Right cardiac atrium (tissue), 5 donors: Measurements from ENCODE around the gene BAMBI. TPM values are rescaled to one million over a fixed set of nuclear protein-coding genes. Genes with fewer than 3 reads are reported as not detected.
A peak's percentile ranks its signal among the peaks of the same experiment; 100 is the strongest.

ENCODE experiments used
- ATAC-seq, 2 donors: fragments of 200-7000 bp; cut with Tn5 transposase; one replicate each; pipeline versions ENCODE4 v1.8.0 to v1.9.1; 2020; ENCODE audit warnings: moderate library complexity in 2 of 2, mild to moderate bottlenecking in 1 of 2
- DNase-seq, 3 donors: peaks; one replicate each; pipeline ENCODE4 v3.0.0-alpha.2; 2020
- H3K27ac ChIP-seq: one replicate; pipeline ENCODE4 v1.5.1; 2013; ENCODE audit warnings: mild to moderate bottlenecking, low read length, control low read depth, moderate library complexity
- H3K27me3 ChIP-seq: one replicate; pipeline ENCODE4 v1.6.1; 2013; ENCODE audit not compliant: control insufficient read depth, insufficient read depth
- H3K4me1 ChIP-seq: one replicate; pipeline ENCODE4 v1.6.1; 2013; ENCODE audit warnings: low read length; ENCODE audit not compliant: control insufficient read depth, insufficient read depth
- H3K4me3 ChIP-seq: one replicate; pipeline ENCODE4 v1.5.1; 2013; ENCODE audit warnings: low read length, control low read depth
- H3K9me3 ChIP-seq: one replicate; pipeline ENCODE4 v1.6.1; 2013; ENCODE audit warnings: low read length; ENCODE audit not compliant: control insufficient read depth
- WGBS: extraction: QIAGEN DNeasy Blood & Tissue Kit; methylation state at CpG from one replicate; pipeline ENCODE4 v1.1.7; 2013; 5-methylcytosine and 5-hydroxymethylcytosine counted together
- intact Hi-C, 4 donors: fragments of 100-400 bp; cut with DNase I; formaldehyde crosslinking; loops; one replicate each; pipeline versions ENCODE4 v1.11.0 to v1.14.0; 2022 to 2023
- polyA plus RNA-seq: library from polyadenylated mRNA; stranded (reverse); fragments of 200-250 nt; gene quantifications from one replicate; pipeline ENCODE4 v1.2.3, GENCODE V29; 2013
- total RNA-seq, 4 donors: library from RNA; stranded (reverse); fragmentation: NEBNext Ultra II Directional; extraction: Animal tissue kit (Norgen Biotek cat#: 25700); gene quantifications; one replicate each; pipeline ENCODE4 v1.2.1, GENCODE V29; 2021
- donor health status: healthy with polysubstance abuse.
- donor health status: DM: no; HTN: yes; CAD: no.
- donor health status: DM: no; HTN: no; CAD: no.
- donor health status: DM: no; HTN: yes; CAD: no; lungs with severe emphysema.
- donor health status: DM: yes; HTN: yes; CAD: no.

BAMBI gene
- total and polyA plus RNA-seq, 5 donors: 24.2 to 45.3 (median 35.1) TPM

GRCh38 chr10:28719789-28720436, 42.6 kb downstream of the BAMBI start:
- WGBS: 54% methylated on average over 8 of the region's 8 CpGs
- intact Hi-C loops: no loop called here
- H3K9me3 ChIP-seq: no peaks in the 10 kb centered on the region
- H3K27me3 ChIP-seq: no peaks in the 10 kb centered on the region
- H3K4me3 ChIP-seq: no peak overlapping the region
- DNase-seq: no peak
- H3K27ac ChIP-seq: no peak overlapping the region
- H3K4me1 ChIP-seq: no peaks in the 10 kb centered on the region
- ATAC-seq: no peak

DNA sequence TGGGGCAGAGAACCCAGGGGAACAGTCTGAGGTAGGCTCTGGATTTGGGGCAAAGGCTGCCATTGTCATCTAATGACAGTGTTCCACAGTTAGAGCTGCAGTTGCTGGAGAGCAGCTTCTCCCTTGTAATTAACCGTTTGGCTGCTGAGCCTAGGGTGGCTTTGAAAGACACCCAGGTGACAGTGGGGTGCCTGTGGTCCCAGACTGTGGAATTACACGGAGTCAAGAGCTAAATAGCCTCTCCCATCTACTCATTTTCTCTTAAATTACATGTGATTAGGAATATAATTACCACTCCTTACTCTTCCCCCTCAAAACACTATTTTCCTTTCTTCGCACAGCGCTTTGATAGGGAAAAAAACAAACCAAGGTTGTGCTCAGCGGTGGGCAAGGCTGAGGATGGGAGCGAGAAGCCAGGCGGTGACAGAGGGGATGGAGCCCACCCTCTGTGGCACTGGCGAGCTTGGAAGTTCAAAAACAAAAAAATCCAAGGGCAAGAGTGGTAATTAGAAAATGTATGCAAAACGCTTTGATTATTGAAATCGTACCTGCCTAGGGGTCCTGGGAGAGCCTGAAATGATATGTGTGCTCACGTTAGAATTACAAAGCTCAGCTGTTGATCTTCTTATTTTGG, 44.1 kb downstream of the BAMBI start:
- peak overlapping the region; percentile 54 for H3K4me3 ChIP-seq
- no peaks in the 10 kb centered on the region for H3K9me3 ChIP-seq
- no peak overlapping the region for H3K27ac ChIP-seq
- DNase-seq (no peak), ATAC-seq (no peak)
- no peaks in the 10 kb centered on the region for H3K4me1 ChIP-seq
- H3K27me3 ChIP-seq: no peaks in the 10 kb centered on the region
- WGBS: 69% methylated on average over 11 of the region's 11 CpGs
- intact Hi-C loops: no loop called here

DNA sequence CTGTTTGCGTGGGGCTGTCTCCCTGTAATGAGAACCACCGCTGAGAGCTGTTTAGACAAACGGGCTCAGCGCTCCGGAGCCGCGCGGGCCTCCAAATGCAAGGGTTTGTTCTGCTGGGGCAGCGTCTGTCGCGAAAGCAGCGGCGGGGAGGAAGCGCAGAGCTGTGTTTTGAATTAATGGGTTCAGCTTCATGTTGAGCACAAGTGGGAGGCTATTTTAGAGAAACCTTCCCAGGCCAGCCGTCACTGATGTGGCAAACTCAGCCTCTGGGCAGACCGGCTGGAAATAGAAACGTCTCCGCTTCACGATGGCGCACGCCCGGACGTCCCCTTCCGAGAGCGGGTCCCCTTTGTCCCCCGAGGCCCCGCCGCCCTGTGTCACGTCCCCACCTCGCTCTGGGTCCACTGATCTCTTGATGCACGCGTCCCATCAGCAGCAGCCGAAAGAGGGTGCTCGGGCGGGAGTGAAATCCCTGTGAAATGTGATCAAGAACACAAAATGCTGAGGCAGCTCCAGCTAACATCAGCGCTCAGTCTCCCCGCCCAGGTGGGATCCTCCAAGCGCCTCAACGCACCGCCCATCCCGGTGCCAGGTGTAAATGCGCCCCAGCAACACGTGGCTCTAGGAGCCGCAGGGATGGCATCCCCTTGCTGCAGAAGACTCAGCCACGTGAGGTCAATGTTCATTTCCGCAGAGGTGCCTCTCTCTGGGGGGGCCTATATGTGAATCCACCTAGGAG, 44.9 kb downstream of the BAMBI start:
- 3% methylated on average over 46 of the region's 46 CpGs for WGBS
- DNase-seq (peak; percentile 52 to 83 (median 82)), ATAC-seq (peak; percentile 80 to 81)
- intact Hi-C loops: no loop called here
- Histone ChIP-seq H3K4me1 (no peaks in the 10 kb centered on the region), H3K27me3 (no peaks in the 10 kb centered on the region), H3K27ac (peak overlapping the region; percentile 53), H3K9me3 (no peaks in the 10 kb centered on the region), H3K4me3 (peak overlapping the region; percentile 54)

- 83% methylated on average over 1 of the region's 1 CpG for WGBS
- intact Hi-C loops: no loop called here
- Histone ChIP-seq H3K9me3 (no peaks in the 10 kb centered on the region), H3K4me1 (no peaks in the 10 kb centered on the region), H3K27ac (no peak overlapping the region), H3K27me3 (no peaks in the 10 kb centered on the region), H3K4me3 (no peak overlapping the region)
- DNase-seq: no peak
- ATAC-seq: peak in 1 of 2 donors; percentile 21
Measured at GRCh38 chr10:28728366-28728765, 51.0 kb downstream of the BAMBI start.

DNA sequence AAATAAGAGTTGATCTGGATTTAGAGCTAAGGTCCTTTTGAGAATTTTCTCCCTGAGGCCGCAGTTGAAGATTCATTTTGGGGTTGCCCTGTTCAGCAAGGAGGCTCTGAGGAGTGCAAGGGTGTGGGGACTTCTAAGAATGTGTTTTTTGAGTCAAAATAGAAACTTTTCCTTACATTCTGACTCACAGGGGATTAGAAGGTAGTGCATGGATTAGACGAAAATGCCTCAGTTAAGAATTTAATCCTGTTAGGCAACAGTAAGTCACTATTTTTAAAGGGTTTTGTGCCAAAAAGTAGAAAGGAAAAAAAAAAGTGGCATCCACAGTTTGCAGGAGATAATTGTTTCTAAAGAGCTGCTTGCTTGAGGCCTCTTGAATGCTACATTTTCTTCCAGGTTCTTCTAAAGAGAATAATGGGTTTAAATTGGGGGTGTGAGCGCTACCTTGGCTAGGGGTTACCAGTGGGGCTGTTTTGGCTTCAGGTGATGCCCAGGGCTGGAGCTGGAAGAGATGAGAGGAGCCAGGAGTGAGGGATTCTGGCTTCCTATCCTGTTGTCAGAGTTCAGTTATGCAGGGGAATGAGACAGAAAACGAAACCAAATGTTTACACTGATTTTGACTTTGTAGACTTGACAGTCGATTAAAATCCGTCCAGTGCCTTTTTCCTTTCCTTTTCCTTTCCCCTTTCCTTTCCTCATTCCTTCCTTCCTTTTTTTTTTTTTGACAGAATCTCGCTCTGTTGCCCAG, 52.9 kb downstream of the BAMBI start:
- Histone ChIP-seq H3K4me3 (no peak overlapping the region), H3K27me3 (no peaks in the 10 kb centered on the region), H3K9me3 (no peaks in the 10 kb centered on the region), H3K27ac (no peak overlapping the region), H3K4me1 (no peaks in the 10 kb centered on the region)
- intact Hi-C loops: no loop called here
- DNase-seq: no peak
- WGBS: 61% methylated on average over 7 of the region's 7 CpGs
- no peak for ATAC-seq

DNA sequence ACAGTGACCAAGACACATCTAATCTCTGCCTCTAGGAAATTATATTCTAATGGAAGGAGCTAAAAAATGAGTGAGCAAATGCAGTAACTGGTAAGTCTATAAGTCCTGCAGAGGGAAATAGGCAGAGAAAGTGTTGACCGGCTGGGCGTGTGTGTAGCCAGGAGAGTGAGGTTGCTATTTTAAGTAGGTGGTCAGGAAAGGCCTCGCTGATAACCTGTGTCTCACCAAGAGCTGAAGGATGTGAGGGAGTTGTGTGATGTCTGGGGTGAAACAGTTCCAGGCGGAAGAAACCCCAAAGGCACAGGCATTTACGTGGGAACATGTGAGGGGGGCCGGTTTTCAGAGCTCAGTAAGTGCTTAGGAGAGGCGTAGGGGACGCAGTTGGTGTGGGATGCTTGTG, 54.8 kb downstream of the BAMBI start:
- Histone ChIP-seq H3K4me1 (no peaks in the 10 kb centered on the region), H3K4me3 (no peak overlapping the region), H3K27ac (no peak overlapping the region), H3K27me3 (no peaks in the 10 kb centered on the region), H3K9me3 (no peaks in the 10 kb centered on the region)
- WGBS: 63% methylated on average over 8 of the region's 8 CpGs
- intact Hi-C loops: no loop called here
- DNase-seq (no peak), ATAC-seq (peak; percentile 33 to 36)

Other genes starting within 250 kb of the BAMBI start
- gene WAC, start 144.4 kb upstream of the BAMBI start, total RNA-seq: 100 to 1,000 TPM; 102 to 110 (median 104) TPM
- 30.5 TPM for gene WAC, start 144.4 kb upstream of the BAMBI start, polyA plus RNA-seq